Parathyroid adenoma (tissue), 2 donors: Measurements from ENCODE around the gene NEO1.
A peak's percentile ranks its signal among the peaks of the same experiment; 100 is the strongest.

ENCODE experiments used
- H2AFZ ChIP-seq: fragments of 300-600 bp; sonication (generic); one replicate; pipeline ENCODE4 v1.7.0; 2017; ENCODE audit warnings: antibody characterized with exemption, mild to moderate bottlenecking
- H3K27ac ChIP-seq: fragments of 300-600 bp; sonication (generic); one replicate; pipeline ENCODE4 v1.7.0; 2017
- H3K27me3 ChIP-seq: fragments of 300-600 bp; sonication (generic); one replicate; pipeline ENCODE4 v1.7.0; 2017; ENCODE audit warnings: low read length; ENCODE audit not compliant: control insufficient read depth, insufficient read depth
- H3K36me3 ChIP-seq: fragments of 300-600 bp; sonication (generic); one replicate; pipeline ENCODE4 v1.7.0; 2017; ENCODE audit warnings: low read length; ENCODE audit not compliant: control insufficient read depth, insufficient read depth
- H3K4me1 ChIP-seq: fragments of 300-600 bp; sonication (generic); one replicate; pipeline ENCODE4 v1.7.0; 2017; ENCODE audit warnings: control low read depth
- H3K4me2 ChIP-seq: fragments of 300-600 bp; sonication (generic); one replicate; pipeline ENCODE4 v1.7.0; 2017; ENCODE audit warnings: low read length
- H3K4me3 ChIP-seq: fragments of 300-600 bp; sonication (generic); one replicate; pipeline ENCODE4 v1.7.0; 2017; ENCODE audit warnings: low read depth, low read length
- H3K79me2 ChIP-seq: fragments of 300-600 bp; sonication (generic); one replicate; pipeline ENCODE4 v1.7.0; 2017; ENCODE audit warnings: control low read depth
- H3K9ac ChIP-seq: fragments of 300-600 bp; sonication (generic); one replicate; pipeline ENCODE4 v1.7.0; 2017; ENCODE audit warnings: mild to moderate bottlenecking
- H3K9me3 ChIP-seq: fragments of 300-600 bp; sonication (generic); one replicate; pipeline ENCODE4 v1.7.0; 2017; ENCODE audit warnings: low read length; ENCODE audit not compliant: control insufficient read depth
- TF ChIP-seq, protein P1 (sequence below): fragments of 300-600 bp; sonication (generic); IDR thresholded peaks from one replicate; pipeline ENCODE4 v1.7.0; 2017; ENCODE audit warnings: antibody characterized with exemption, mild to moderate bottlenecking
- donor health status: primary hyperparathyroidism.

Gene NEO1

DNA sequence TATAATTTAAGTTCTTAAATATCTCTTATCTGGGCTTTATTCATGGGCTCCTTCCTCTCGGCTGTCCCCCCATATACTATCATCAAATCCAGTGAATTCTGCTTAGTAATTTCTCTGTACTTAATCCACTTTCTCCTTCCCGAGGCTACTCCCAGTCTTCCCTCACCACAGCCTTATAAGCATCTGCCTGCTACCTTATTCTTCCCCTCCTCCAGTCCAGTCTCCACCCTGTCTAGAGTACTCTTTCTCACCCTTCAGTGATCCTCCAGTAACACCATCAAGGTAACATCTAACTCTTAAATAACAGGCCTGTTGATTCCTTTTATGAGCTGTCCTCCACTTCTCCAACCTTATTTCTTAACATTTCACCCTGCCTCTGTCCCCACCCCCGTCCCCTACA lies 65.8 kb downstream of the NEO1 start:
- H3K4me3 ChIP-seq: no peak overlapping the region
- H3K9ac ChIP-seq: no peak overlapping the region
- H3K27me3 ChIP-seq: no peaks in the 10 kb centered on the region
- no peaks in the 10 kb centered on the region for H3K79me2 ChIP-seq
- no peak overlapping the region for H2AFZ ChIP-seq
- no peak overlapping the region for H3K27ac ChIP-seq
- TF ChIP-seq, protein P1, sequence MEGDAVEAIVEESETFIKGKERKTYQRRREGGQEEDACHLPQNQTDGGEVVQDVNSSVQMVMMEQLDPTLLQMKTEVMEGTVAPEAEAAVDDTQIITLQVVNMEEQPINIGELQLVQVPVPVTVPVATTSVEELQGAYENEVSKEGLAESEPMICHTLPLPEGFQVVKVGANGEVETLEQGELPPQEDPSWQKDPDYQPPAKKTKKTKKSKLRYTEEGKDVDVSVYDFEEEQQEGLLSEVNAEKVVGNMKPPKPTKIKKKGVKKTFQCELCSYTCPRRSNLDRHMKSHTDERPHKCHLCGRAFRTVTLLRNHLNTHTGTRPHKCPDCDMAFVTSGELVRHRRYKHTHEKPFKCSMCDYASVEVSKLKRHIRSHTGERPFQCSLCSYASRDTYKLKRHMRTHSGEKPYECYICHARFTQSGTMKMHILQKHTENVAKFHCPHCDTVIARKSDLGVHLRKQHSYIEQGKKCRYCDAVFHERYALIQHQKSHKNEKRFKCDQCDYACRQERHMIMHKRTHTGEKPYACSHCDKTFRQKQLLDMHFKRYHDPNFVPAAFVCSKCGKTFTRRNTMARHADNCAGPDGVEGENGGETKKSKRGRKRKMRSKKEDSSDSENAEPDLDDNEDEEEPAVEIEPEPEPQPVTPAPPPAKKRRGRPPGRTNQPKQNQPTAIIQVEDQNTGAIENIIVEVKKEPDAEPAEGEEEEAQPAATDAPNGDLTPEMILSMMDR: no peak
- H3K9me3 ChIP-seq: no peaks in the 10 kb centered on the region
- H3K36me3 ChIP-seq: no peaks in the 10 kb centered on the region
- no peaks in the 10 kb centered on the region for H3K4me1 ChIP-seq
- no peak overlapping the region for H3K4me2 ChIP-seq

DNA sequence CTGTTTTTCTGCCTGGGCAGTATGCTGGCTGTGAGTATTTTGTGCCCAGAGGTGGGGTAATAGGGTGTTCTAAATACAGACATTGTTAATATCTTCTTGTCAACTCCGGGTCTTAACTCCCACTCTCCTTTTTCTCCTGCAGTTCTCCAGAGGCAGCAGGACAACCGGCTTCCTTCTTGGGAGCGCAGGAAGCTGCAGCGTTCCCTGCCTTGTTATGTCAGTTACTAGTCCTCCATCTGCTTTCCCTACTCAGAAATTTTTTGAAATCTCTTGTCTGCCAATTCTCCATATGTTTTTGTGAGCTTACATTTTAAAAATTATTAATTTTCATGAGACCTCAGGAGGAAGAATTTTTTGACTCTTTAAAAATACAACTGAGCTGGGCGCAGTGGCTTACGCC lies 67.2 kb downstream of the NEO1 start:
- Histone ChIP-seq H3K36me3 (no peaks in the 10 kb centered on the region), H3K79me2 (no peaks in the 10 kb centered on the region), H3K27me3 (no peaks in the 10 kb centered on the region), H2AFZ (no peak overlapping the region), H3K9ac (no peak overlapping the region), H3K27ac (no peak overlapping the region), H3K4me1 (no peaks in the 10 kb centered on the region), H3K4me3 (no peak overlapping the region), H3K4me2 (no peak overlapping the region), H3K9me3 (no peaks in the 10 kb centered on the region)
- TF ChIP-seq, protein P1: no peak

DNA sequence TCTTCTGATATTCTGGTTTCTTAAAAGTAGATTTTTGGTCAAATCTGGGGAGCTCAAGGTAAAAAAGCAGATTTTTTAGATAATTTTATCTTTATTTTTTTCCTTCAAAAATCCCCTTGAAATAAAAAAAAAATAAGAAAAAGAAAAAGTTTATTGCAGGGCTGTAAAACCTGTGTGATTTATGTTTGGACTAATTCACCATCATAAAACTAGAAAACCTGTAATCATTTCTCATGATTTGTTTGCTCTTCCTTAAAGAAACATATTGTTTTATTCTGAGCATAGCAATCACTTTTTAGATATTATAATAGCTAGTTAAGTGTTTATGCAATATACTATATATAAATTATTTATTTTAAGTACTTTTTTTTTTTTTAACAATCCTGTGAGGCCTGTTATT lies 68.0 kb downstream of the NEO1 start:
- TF ChIP-seq, protein P1: no peak
- no peaks in the 10 kb centered on the region for H3K4me1 ChIP-seq
- H3K79me2 ChIP-seq: no peaks in the 10 kb centered on the region
- H3K9ac ChIP-seq: no peak overlapping the region
- no peaks in the 10 kb centered on the region for H3K9me3 ChIP-seq
- no peak overlapping the region for H2AFZ ChIP-seq
- no peak overlapping the region for H3K27ac ChIP-seq
- H3K4me3 ChIP-seq: no peak overlapping the region
- no peak overlapping the region for H3K4me2 ChIP-seq
- no peaks in the 10 kb centered on the region for H3K27me3 ChIP-seq
- H3K36me3 ChIP-seq: no peaks in the 10 kb centered on the region

DNA sequence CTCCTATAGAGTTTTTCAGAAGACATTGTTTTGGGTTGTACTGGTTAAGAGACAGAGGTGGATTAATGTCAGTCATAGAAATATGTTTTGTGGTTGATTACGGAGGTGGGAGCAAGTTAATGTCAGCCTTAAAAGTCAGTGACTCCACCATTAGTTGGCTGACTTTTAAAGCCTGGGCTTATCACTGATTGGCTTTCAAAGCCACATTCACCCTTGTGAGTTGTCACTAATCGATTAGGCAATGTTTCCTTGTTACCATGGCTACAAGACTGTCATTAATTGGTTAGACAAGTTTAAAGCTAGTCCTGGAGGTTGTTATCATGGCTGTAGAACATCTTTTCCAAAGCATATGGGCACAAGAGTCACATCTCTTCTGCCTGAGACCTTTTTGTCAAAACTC lies 73.0 kb downstream of the NEO1 start:
- Histone ChIP-seq H3K9ac (no peak overlapping the region), H2AFZ (no peak overlapping the region), H3K27me3 (no peaks in the 10 kb centered on the region), H3K4me2 (no peak overlapping the region), H3K9me3 (no peaks in the 10 kb centered on the region), H3K4me1 (no peaks in the 10 kb centered on the region), H3K36me3 (no peaks in the 10 kb centered on the region), H3K79me2 (no peaks in the 10 kb centered on the region), H3K27ac (no peak overlapping the region), H3K4me3 (no peak overlapping the region)
- TF ChIP-seq, protein P1: no peak

DNA sequence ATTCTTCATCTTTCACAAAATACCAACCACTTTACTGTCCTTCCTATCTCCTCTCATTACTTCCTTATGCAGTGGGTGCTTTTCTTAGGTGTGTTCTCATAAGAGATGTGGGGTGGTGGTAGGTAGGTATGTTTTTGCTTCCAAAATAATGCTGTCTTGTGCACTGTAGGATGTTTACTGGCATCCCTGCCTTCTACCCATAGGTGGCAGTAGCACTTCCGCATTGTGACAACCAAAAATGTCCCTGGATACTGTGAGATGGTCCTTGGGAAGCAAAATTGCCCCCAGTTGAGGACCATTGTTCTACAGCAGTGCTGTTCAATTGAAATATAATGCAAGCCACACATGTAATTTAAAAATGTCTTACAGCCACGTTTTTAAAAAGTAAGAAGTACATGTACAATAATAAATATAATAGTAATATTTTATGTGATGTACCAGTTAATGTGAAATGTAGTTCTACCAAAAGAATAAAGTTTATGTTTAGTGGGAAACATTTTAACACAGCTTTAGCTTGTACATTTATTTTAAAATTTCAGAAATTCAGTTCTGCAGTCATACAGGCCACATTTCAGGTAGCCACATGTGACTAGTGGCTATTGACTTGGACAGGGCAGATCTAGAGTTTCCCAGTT lies 75.2 kb downstream of the NEO1 start:
- Histone ChIP-seq H3K4me1 (no peaks in the 10 kb centered on the region), H3K4me2 (no peak overlapping the region), H3K36me3 (no peaks in the 10 kb centered on the region), H3K4me3 (no peak overlapping the region), H2AFZ (no peak overlapping the region), H3K9me3 (no peaks in the 10 kb centered on the region), H3K27me3 (no peaks in the 10 kb centered on the region), H3K9ac (no peak overlapping the region), H3K27ac (no peak overlapping the region), H3K79me2 (no peaks in the 10 kb centered on the region)
- TF ChIP-seq, protein P1: peak; percentile 43
